ENCODE data around the gene GNL2. TPM values are rescaled to one million over a fixed set of nuclear protein-coding genes. Genes with fewer than 3 reads are reported as not detected.

The GNL2 gene
- polyA plus RNA-seq, 2 donors: 45.0 to 106 TPM

GRCh38 chr1:37630426-37631028, 34.8 kb upstream of the GNL2 start:
- peaks cover 4 to 25% of the 10 kb centered on the region in 2 donors for H3K27me3 ChIP-seq (ENCODE audit: control insufficient read depth in 1 of 2, insufficient read depth in 2 of 2, low read length in 2 of 2)
- H3K4me1 ChIP-seq (ENCODE audit: control insufficient read depth in 2 of 2, insufficient read depth in 2 of 2, low read length in 1 of 2): peaks cover 0 to 5% of the 10 kb centered on the region in 2 donors
- H3K36me3 ChIP-seq (ENCODE audit: control insufficient read depth in 2 of 2, insufficient read depth in 2 of 2, low read length in 1 of 2): no peaks in the 10 kb centered on the region
- WGBS, 2 donors: 32 to 37% methylated on average over 15 of the region's 15 CpGs
- H3K9me3 ChIP-seq (ENCODE audit: control insufficient read depth in 2 of 2, insufficient read depth in 1 of 2, low read depth in 1 of 2, low read length in 1 of 2): no peaks in the 10 kb centered on the region
- no peak overlapping the region for H3K27ac ChIP-seq (ENCODE audit: low read depth in 2 of 2, low read length in 1 of 2)
- H3K4me3 ChIP-seq (ENCODE audit: low read depth in 1 of 2, low read length in 2 of 2): no peak overlapping the region

- WGBS, 2 donors: 46 to 52% methylated on average over 7 of the region's 7 CpGs
- Histone ChIP-seq H3K36me3 (ENCODE audit: control insufficient read depth in 2 of 2, insufficient read depth in 2 of 2, low read length in 1 of 2) (no peaks in the 10 kb centered on the region), H3K27ac (ENCODE audit: low read depth in 2 of 2, low read length in 1 of 2) (no peak overlapping the region), H3K9me3 (ENCODE audit: control insufficient read depth in 2 of 2, insufficient read depth in 1 of 2, low read depth in 1 of 2, low read length in 1 of 2) (no peaks in the 10 kb centered on the region), H3K27me3 (ENCODE audit: control insufficient read depth in 1 of 2, insufficient read depth in 2 of 2, low read length in 2 of 2) (peaks cover 4 to 22% of the 10 kb centered on the region in 2 donors), H3K4me3 (ENCODE audit: low read depth in 1 of 2, low read length in 2 of 2) (no peak overlapping the region), H3K4me1 (ENCODE audit: control insufficient read depth in 2 of 2, insufficient read depth in 2 of 2, low read length in 1 of 2) (peaks cover 0 to 3% of the 10 kb centered on the region in 2 donors)
Measured at GRCh38 chr1:37629726-37630425, 34.1 kb upstream of the GNL2 start.

GRCh38 chr1:37629008-37629407, 33.3 kb upstream of the GNL2 start:
- Histone ChIP-seq H3K36me3 (ENCODE audit: control insufficient read depth in 2 of 2, insufficient read depth in 2 of 2, low read length in 1 of 2) (no peaks in the 10 kb centered on the region), H3K4me1 (ENCODE audit: control insufficient read depth in 2 of 2, insufficient read depth in 2 of 2, low read length in 1 of 2) (no peaks in the 10 kb centered on the region), H3K27ac (ENCODE audit: low read depth in 2 of 2, low read length in 1 of 2) (no peak overlapping the region), H3K27me3 (ENCODE audit: control insufficient read depth in 1 of 2, insufficient read depth in 2 of 2, low read length in 2 of 2) (peaks cover 4 to 13% of the 10 kb centered on the region in 2 donors), H3K9me3 (ENCODE audit: control insufficient read depth in 2 of 2, insufficient read depth in 1 of 2, low read depth in 1 of 2, low read length in 1 of 2) (no peaks in the 10 kb centered on the region), H3K4me3 (ENCODE audit: low read depth in 1 of 2, low read length in 2 of 2) (no peak overlapping the region)

GRCh38 chr1:37628026-37628556, 32.4 kb upstream of the GNL2 start:
- no peaks in the 10 kb centered on the region for H3K9me3 ChIP-seq (ENCODE audit: control insufficient read depth in 2 of 2, insufficient read depth in 1 of 2, low read depth in 1 of 2, low read length in 1 of 2)
- peaks cover 4 to 11% of the 10 kb centered on the region in 2 donors for H3K27me3 ChIP-seq (ENCODE audit: control insufficient read depth in 1 of 2, insufficient read depth in 2 of 2, low read length in 2 of 2)
- no peaks in the 10 kb centered on the region for H3K4me1 ChIP-seq (ENCODE audit: control insufficient read depth in 2 of 2, insufficient read depth in 2 of 2, low read length in 1 of 2)
- no peak overlapping the region for H3K27ac ChIP-seq (ENCODE audit: low read depth in 2 of 2, low read length in 1 of 2)
- WGBS, 2 donors: 70 to 77% methylated on average over 8 of the region's 8 CpGs
- no peak overlapping the region for H3K4me3 ChIP-seq (ENCODE audit: low read depth in 1 of 2, low read length in 2 of 2)
- no peaks in the 10 kb centered on the region for H3K36me3 ChIP-seq (ENCODE audit: control insufficient read depth in 2 of 2, insufficient read depth in 2 of 2, low read length in 1 of 2)

- no peaks in the 10 kb centered on the region for H3K4me1 ChIP-seq (ENCODE audit: control insufficient read depth in 2 of 2, insufficient read depth in 2 of 2, low read length in 1 of 2)
- H3K4me3 ChIP-seq (ENCODE audit: low read depth in 1 of 2, low read length in 2 of 2): no peak overlapping the region
- no peaks in the 10 kb centered on the region for H3K27me3 ChIP-seq (ENCODE audit: control insufficient read depth in 1 of 2, insufficient read depth in 2 of 2, low read length in 2 of 2)
- H3K36me3 ChIP-seq (ENCODE audit: control insufficient read depth in 2 of 2, insufficient read depth in 2 of 2, low read length in 1 of 2): no peaks in the 10 kb centered on the region
- WGBS, 2 donors: 45 to 53% methylated on average over 6 of the region's 6 CpGs
- H3K27ac ChIP-seq (ENCODE audit: low read depth in 2 of 2, low read length in 1 of 2): no peak overlapping the region
- H3K9me3 ChIP-seq (ENCODE audit: control insufficient read depth in 2 of 2, insufficient read depth in 1 of 2, low read depth in 1 of 2, low read length in 1 of 2): no peaks in the 10 kb centered on the region
Measured at GRCh38 chr1:37622131-37622530, 26.4 kb upstream of the GNL2 start.

GRCh38 chr1:37621326-37621870, 25.7 kb upstream of the GNL2 start:
- Histone ChIP-seq H3K4me3 (ENCODE audit: low read depth in 1 of 2, low read length in 2 of 2) (no peak overlapping the region), H3K27ac (ENCODE audit: low read depth in 2 of 2, low read length in 1 of 2) (no peak overlapping the region), H3K27me3 (ENCODE audit: control insufficient read depth in 1 of 2, insufficient read depth in 2 of 2, low read length in 2 of 2) (no peaks in the 10 kb centered on the region), H3K36me3 (ENCODE audit: control insufficient read depth in 2 of 2, insufficient read depth in 2 of 2, low read length in 1 of 2) (no peaks in the 10 kb centered on the region), H3K4me1 (ENCODE audit: control insufficient read depth in 2 of 2, insufficient read depth in 2 of 2, low read length in 1 of 2) (no peaks in the 10 kb centered on the region), H3K9me3 (ENCODE audit: control insufficient read depth in 2 of 2, insufficient read depth in 1 of 2, low read depth in 1 of 2, low read length in 1 of 2) (no peaks in the 10 kb centered on the region)
- 59% methylated on average over 10 of the region's 10 CpGs for WGBS, 2 donors

- WGBS, 2 donors: 63 to 71% methylated on average over 6 of the region's 6 CpGs
- Histone ChIP-seq H3K27ac (ENCODE audit: low read depth in 2 of 2, low read length in 1 of 2) (no peak overlapping the region), H3K27me3 (ENCODE audit: control insufficient read depth in 1 of 2, insufficient read depth in 2 of 2, low read length in 2 of 2) (no peaks in the 10 kb centered on the region)
Measured at GRCh38 chr1:37620707-37621106, 25.0 kb upstream of the GNL2 start.

GRCh38 chr1:37616330-37616729, 20.6 kb upstream of the GNL2 start:
- 79 to 83% methylated on average over 14 of the region's 14 CpGs for WGBS, 2 donors
- Histone ChIP-seq H3K36me3 (ENCODE audit: control insufficient read depth in 2 of 2, insufficient read depth in 2 of 2, low read length in 1 of 2) (no peaks in the 10 kb centered on the region), H3K27ac (ENCODE audit: low read depth in 2 of 2, low read length in 1 of 2) (no peak overlapping the region), H3K27me3 (ENCODE audit: control insufficient read depth in 1 of 2, insufficient read depth in 2 of 2, low read length in 2 of 2) (peaks cover 0 to 5% of the 10 kb centered on the region in 2 donors), H3K4me1 (ENCODE audit: control insufficient read depth in 2 of 2, insufficient read depth in 2 of 2, low read length in 1 of 2) (no peaks in the 10 kb centered on the region), H3K9me3 (ENCODE audit: control insufficient read depth in 2 of 2, insufficient read depth in 1 of 2, low read depth in 1 of 2, low read length in 1 of 2) (no peaks in the 10 kb centered on the region), H3K4me3 (ENCODE audit: low read depth in 1 of 2, low read length in 2 of 2) (no peak overlapping the region)

More at GRCh38 chr1:37620707-37621106, 25.0 kb upstream of the GNL2 start:
- Histone ChIP-seq H3K4me3 (ENCODE audit: low read depth in 1 of 2, low read length in 2 of 2) (no peak overlapping the region), H3K9me3 (ENCODE audit: control insufficient read depth in 2 of 2, insufficient read depth in 1 of 2, low read depth in 1 of 2, low read length in 1 of 2) (no peaks in the 10 kb centered on the region), H3K36me3 (ENCODE audit: control insufficient read depth in 2 of 2, insufficient read depth in 2 of 2, low read length in 1 of 2) (no peaks in the 10 kb centered on the region), H3K4me1 (ENCODE audit: control insufficient read depth in 2 of 2, insufficient read depth in 2 of 2, low read length in 1 of 2) (no peaks in the 10 kb centered on the region)

- no peaks in the 10 kb centered on the region for H3K36me3 ChIP-seq (ENCODE audit: control insufficient read depth in 2 of 2, insufficient read depth in 2 of 2, low read length in 1 of 2)
- H3K27me3 ChIP-seq (ENCODE audit: control insufficient read depth in 1 of 2, insufficient read depth in 2 of 2, low read length in 2 of 2): peaks cover 0 to 5% of the 10 kb centered on the region in 2 donors
- H3K9me3 ChIP-seq (ENCODE audit: control insufficient read depth in 2 of 2, insufficient read depth in 1 of 2, low read depth in 1 of 2, low read length in 1 of 2): no peaks in the 10 kb centered on the region
- no peak overlapping the region for H3K27ac ChIP-seq (ENCODE audit: low read depth in 2 of 2, low read length in 1 of 2)
- WGBS, 2 donors: 84 to 86% methylated on average over 5 of the region's 5 CpGs
- H3K4me3 ChIP-seq (ENCODE audit: low read depth in 1 of 2, low read length in 2 of 2): no peak overlapping the region
- no peaks in the 10 kb centered on the region for H3K4me1 ChIP-seq (ENCODE audit: control insufficient read depth in 2 of 2, insufficient read depth in 2 of 2, low read length in 1 of 2)
Measured at GRCh38 chr1:37614105-37614504, 18.4 kb upstream of the GNL2 start.

Measured in esophagus (tissue), 2 donors.